Left lobe of liver (tissue), 2 donors: ENCODE results near the gene SOX1. TPM values are rescaled to one million over a fixed set of nuclear protein-coding genes. Genes with fewer than 3 reads are reported as not detected.

ENCODE experiments used
- ATAC-seq: fragments of 200-7000 bp; cut with Tn5 transposase; one replicate; pipeline ENCODE4 v1.9.1; 2020; ENCODE audit warnings: mild to moderate bottlenecking, moderate library complexity
- DNase-seq: peaks from one replicate; pipeline ENCODE4 v3.0.0-alpha.2; 2020; ENCODE audit warnings: low spot score
- total RNA-seq: library from RNA; stranded (reverse); gene quantifications from one replicate; pipeline ENCODE4 v1.2.1, GENCODE V29; 2021
- donor health status: DM: no; HTN: no; CAD: no; lungs with moderate emphysema.
- donor health status: DM: no; HTN: yes; CAD: no.

Gene SOX1
- total RNA-seq, 1 donor from 2014 or later: not detected

GRCh38 chr13:112058519-112058873 is 8.5 kb upstream of the SOX1 start:
- ATAC-seq (no peak), DNase-seq (no peak)

GRCh38 chr13:112058941-112059340 is 8.0 kb upstream of the SOX1 start:
- no peak for ATAC-seq
- no peak for DNase-seq

GRCh38 chr13:112059457-112060281 is 7.3 kb upstream of the SOX1 start:
- DNase-seq (no peak), ATAC-seq (no peak)

GRCh38 chr13:112060282-112060830 is 6.6 kb upstream of the SOX1 start:
- ATAC-seq (no peak), DNase-seq (no peak)

- ATAC-seq (no peak), DNase-seq (no peak)
These were observed 6.0 kb upstream of the SOX1 start for GRCh38 chr13:112060899-112061366.

- no peak for ATAC-seq
- DNase-seq: no peak
These were observed 5.4 kb upstream of the SOX1 start for GRCh38 chr13:112061367-112062061.

- ATAC-seq: no peak
- no peak for DNase-seq
These were observed 4.8 kb upstream of the SOX1 start for GRCh38 chr13:112062072-112062567.

GRCh38 chr13:112062571-112063570 is 4.1 kb upstream of the SOX1 start:
- ATAC-seq: peak; percentile 51
- no peak for DNase-seq

- DNase-seq: no peak
- ATAC-seq: no peak
These were observed 3.1 kb upstream of the SOX1 start for GRCh38 chr13:112063807-112064206.

GRCh38 chr13:112064222-112064621 is 2.7 kb upstream of the SOX1 start:
- no peak for ATAC-seq

GRCh38 chr13:112065521-112065866 is 1.5 kb upstream of the SOX1 start:
- DNase-seq (no peak), ATAC-seq (no peak)

More at GRCh38 chr13:112064222-112064621, 2.7 kb upstream of the SOX1 start:
- DNase-seq: no peak

GRCh38 chr13:112065867-112066623 is 904 bp upstream of the SOX1 start:
- DNase-seq (no peak), ATAC-seq (no peak)

GRCh38 chr13:112066624-112067004 is 335 bp upstream of the SOX1 start:
- ATAC-seq (peak; percentile 23), DNase-seq (no peak)

GRCh38 chr13:112067871-112068539 is 1.1 kb downstream of the SOX1 start:
- DNase-seq (no peak), ATAC-seq (no peak)

GRCh38 chr13:112068540-112069060 is 1.7 kb downstream of the SOX1 start:
- DNase-seq: no peak
- ATAC-seq: no peak

GRCh38 chr13:112069061-112069844 is 2.3 kb downstream of the SOX1 start:
- DNase-seq: no peak

GRCh38 chr13:112069845-112070251 is 2.9 kb downstream of the SOX1 start:
- no peak for ATAC-seq
- DNase-seq: no peak

More at GRCh38 chr13:112069061-112069844, 2.3 kb downstream of the SOX1 start:
- no peak for ATAC-seq

- no peak for ATAC-seq
- no peak for DNase-seq
These were observed 4.3 kb downstream of the SOX1 start for GRCh38 chr13:112071102-112071722.
